KMS-11 (cell line): ENCODE results near the gene NFASC.

Experiments
- H2AFZ ChIP-seq: fragments of 200-600 bp; sonication (generic); 2 replicates; pipeline ENCODE4 v1.6.1; 2016; ENCODE audit warnings: antibody characterized with exemption, mixed run types, low read depth
- H3K27ac ChIP-seq: fragments of 200-600 bp; sonication (generic); 2 replicates; pipeline ENCODE4 v1.6.1; 2016; ENCODE audit warnings: mild to moderate bottlenecking, mixed run types
- H3K27me3 ChIP-seq: fragments of 200-600 bp; sonication (generic); 2 replicates; pipeline ENCODE4 v1.6.1; 2017; ENCODE audit warnings: mild to moderate bottlenecking, low read depth, mixed run types, moderate library complexity; ENCODE audit not compliant: insufficient read depth
- H3K36me3 ChIP-seq: fragments of 200-600 bp; sonication (generic); 2 replicates; pipeline ENCODE4 v1.6.1; 2017; ENCODE audit warnings: mild to moderate bottlenecking, mixed run types; ENCODE audit not compliant: insufficient read depth
- H3K4me1 ChIP-seq: fragments of 200-600 bp; sonication (generic); 2 replicates; pipeline ENCODE4 v1.6.1; 2016; ENCODE audit warnings: mild to moderate bottlenecking, low read depth, mixed run types; ENCODE audit not compliant: poor library complexity, severe bottlenecking
- H3K4me2 ChIP-seq: fragments of 200-600 bp; sonication (generic); 2 replicates; pipeline ENCODE4 v1.7.0; 2016; ENCODE audit warnings: mild to moderate bottlenecking, mixed run types
- H3K4me3 ChIP-seq: fragments of 200-600 bp; sonication (generic); IDR thresholded peaks from 2 replicates; pipeline ENCODE4 v1.6.1; 2017; ENCODE audit warnings: low read depth, low read length, mixed read lengths; ENCODE audit not compliant: insufficient read depth
- H3K79me2 ChIP-seq: fragments of 200-600 bp; sonication (generic); 2 replicates; pipeline ENCODE4 v1.6.1; 2016; ENCODE audit warnings: low read depth, mixed run types; ENCODE audit not compliant: insufficient read depth
- H3K9ac ChIP-seq: fragments of 200-600 bp; sonication (generic); 2 replicates; pipeline ENCODE4 v1.6.1; 2016; ENCODE audit warnings: mild to moderate bottlenecking, mixed run types
- H4K20me1 ChIP-seq: fragments of 200-600 bp; sonication (generic); 2 replicates; pipeline ENCODE4 v1.6.1; 2016; ENCODE audit warnings: mild to moderate bottlenecking, mixed run types; ENCODE audit not compliant: insufficient read depth
- TF ChIP-seq, protein P1 (sequence below): fragments of 200-600 bp; sonication (generic); conservative IDR thresholded peaks from 2 replicates; pipeline ENCODE4 v1.6.1; 2017; ENCODE audit warnings: low read depth, mild to moderate bottlenecking, antibody characterized with exemption, low read length, moderate library complexity, mixed read lengths

Gene NFASC

DNA sequence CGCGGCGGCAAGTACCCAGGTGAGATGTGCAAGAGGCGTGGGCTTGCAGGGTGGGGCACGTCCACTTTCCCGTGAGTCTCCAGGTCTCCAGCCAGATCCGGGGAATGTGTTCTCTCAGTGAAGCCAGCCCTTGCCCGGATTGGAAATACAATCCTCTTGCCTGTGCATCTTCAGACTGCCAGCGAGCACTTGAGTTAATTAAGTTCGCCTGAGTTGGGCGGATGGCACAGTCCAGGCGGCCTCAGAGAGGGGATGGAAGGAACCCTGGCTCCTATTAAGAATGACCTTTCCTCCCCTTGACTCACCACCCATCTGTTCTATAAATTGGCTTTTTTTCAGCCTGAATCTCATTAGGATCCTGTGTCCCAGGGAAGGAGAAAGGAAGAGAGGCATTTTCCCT, 139.0 kb downstream of the NFASC start:
- TF ChIP-seq, protein P1, sequence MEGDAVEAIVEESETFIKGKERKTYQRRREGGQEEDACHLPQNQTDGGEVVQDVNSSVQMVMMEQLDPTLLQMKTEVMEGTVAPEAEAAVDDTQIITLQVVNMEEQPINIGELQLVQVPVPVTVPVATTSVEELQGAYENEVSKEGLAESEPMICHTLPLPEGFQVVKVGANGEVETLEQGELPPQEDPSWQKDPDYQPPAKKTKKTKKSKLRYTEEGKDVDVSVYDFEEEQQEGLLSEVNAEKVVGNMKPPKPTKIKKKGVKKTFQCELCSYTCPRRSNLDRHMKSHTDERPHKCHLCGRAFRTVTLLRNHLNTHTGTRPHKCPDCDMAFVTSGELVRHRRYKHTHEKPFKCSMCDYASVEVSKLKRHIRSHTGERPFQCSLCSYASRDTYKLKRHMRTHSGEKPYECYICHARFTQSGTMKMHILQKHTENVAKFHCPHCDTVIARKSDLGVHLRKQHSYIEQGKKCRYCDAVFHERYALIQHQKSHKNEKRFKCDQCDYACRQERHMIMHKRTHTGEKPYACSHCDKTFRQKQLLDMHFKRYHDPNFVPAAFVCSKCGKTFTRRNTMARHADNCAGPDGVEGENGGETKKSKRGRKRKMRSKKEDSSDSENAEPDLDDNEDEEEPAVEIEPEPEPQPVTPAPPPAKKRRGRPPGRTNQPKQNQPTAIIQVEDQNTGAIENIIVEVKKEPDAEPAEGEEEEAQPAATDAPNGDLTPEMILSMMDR: no peak
- Histone ChIP-seq H4K20me1 (no peaks in the 10 kb centered on the region), H3K27ac (no peak overlapping the region), H3K36me3 (no peaks in the 10 kb centered on the region), H3K27me3 (peaks cover 93% of the 10 kb centered on the region), H3K79me2 (no peaks in the 10 kb centered on the region), H2AFZ (no peak overlapping the region), H3K4me3 (no peak overlapping the region), H3K4me2 (no peak overlapping the region), H3K4me1 (no peaks in the 10 kb centered on the region), H3K9ac (no peak overlapping the region)

DNA sequence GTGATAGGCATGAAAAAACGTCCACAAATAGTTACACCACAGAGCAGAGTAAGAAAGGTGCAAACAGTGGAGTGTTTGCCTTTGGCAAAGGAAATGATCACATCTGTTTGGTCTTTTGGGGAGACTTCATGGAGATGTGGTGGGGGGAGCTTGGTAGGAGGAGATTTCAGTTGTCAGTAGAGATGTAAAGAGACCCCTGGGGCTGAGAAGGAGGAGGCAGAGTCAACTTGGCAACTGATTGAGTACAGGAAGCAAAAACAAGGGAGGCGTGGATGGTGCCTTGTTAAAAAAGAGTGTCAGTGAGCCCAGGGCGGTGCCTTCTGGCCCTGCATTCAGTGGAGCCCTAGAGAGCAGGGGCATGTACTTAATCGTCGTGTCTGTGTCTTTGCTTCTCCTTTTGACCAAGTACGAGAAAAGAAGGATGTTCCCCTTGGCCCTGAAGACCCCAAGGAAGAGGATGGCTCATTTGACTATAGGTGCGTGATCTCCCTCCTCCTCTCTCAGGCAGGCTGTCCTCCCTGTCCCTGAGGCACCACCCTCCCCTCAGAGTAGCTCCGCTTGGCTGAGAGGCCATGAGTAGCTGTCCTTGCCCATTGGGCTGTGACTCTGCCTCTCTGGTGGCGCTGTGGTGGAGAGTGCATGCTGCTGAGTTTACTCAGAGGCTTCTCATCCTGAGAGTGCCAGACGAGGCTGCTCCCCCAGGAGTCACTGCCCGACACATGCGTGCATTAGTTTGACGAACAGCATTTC, 141.9 kb downstream of the NFASC start:
- no peaks in the 10 kb centered on the region for H3K79me2 ChIP-seq
- no peak overlapping the region for H3K9ac ChIP-seq
- no peaks in the 10 kb centered on the region for H3K4me1 ChIP-seq
- TF ChIP-seq, protein P1: no peak
- H4K20me1 ChIP-seq: no peaks in the 10 kb centered on the region
- H3K36me3 ChIP-seq: no peaks in the 10 kb centered on the region
- H3K4me2 ChIP-seq: no peak overlapping the region
- H3K27me3 ChIP-seq: peaks cover 98% of the 10 kb centered on the region
- H2AFZ ChIP-seq: no peak overlapping the region
- no peak overlapping the region for H3K27ac ChIP-seq
- no peak overlapping the region for H3K4me3 ChIP-seq

DNA sequence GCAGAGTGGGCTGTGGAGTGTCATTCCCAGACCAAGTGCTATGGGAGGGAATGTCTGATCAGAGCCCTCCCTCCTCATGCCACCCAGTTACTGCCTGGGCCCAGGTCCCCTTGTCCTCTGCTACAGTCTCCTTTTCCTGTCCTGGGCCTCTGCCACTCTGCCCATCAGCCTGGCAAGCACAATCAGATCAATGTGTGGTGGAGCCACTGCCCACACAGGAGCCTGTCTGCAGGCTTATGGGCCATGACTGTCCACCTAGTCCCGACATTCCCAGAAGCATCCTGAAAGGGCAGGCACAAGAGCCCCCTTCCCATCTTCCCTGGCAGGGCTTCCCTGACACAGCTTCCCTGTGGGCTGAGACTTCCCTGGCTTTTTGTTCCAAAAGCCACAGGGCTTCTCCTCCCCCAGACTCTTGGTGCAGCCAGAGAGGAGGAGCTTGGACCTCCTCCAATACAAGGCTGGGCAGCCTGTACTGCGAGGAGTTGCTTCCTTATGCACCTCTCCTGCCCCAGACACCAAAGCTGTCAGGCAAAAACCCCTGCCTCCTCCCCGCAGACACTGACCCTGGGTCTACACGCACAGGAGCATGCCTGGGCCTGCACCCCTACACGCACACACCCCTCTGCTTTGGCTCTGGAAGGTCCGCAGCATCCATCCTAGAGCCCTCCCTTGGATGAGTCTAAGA, 143.2 kb downstream of the NFASC start:
- H3K27ac ChIP-seq: no peak overlapping the region
- H3K79me2 ChIP-seq: no peaks in the 10 kb centered on the region
- H3K27me3 ChIP-seq: peaks cover 98% of the 10 kb centered on the region
- H3K4me3 ChIP-seq: no peak overlapping the region
- H3K36me3 ChIP-seq: no peaks in the 10 kb centered on the region
- no peak overlapping the region for H3K9ac ChIP-seq
- no peak overlapping the region for H3K4me2 ChIP-seq
- no peaks in the 10 kb centered on the region for H4K20me1 ChIP-seq
- TF ChIP-seq, protein P1: no peak
- no peak overlapping the region for H2AFZ ChIP-seq
- no peaks in the 10 kb centered on the region for H3K4me1 ChIP-seq

DNA sequence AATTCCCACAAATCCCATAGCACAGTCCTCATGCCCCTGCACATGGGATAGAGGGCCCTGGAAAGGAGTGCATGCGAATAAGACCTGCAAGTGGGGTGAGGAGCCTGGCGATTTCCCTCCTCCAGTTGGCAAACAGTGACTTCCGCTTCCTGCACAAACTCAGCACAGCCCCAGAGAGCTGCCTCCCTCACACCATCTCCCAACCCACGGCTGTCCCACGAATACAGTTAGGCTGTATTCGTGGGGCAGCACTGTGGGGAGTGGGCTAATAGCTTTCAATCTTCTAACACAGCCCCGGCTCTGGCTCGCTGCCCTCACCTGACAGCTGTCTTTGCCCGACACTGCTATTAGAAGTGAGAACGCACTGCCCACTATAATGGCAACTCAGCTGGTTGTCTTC, 144.1 kb downstream of the NFASC start:
- Histone ChIP-seq H3K4me1 (no peaks in the 10 kb centered on the region), H3K9ac (no peak overlapping the region), H2AFZ (no peak overlapping the region), H3K36me3 (no peaks in the 10 kb centered on the region), H3K27me3 (peaks cover 98% of the 10 kb centered on the region), H3K4me3 (no peak overlapping the region), H3K79me2 (no peaks in the 10 kb centered on the region), H4K20me1 (no peaks in the 10 kb centered on the region), H3K4me2 (no peak overlapping the region), H3K27ac (no peak overlapping the region)
- TF ChIP-seq, protein P1: no peak
